A549 treated with ZK216348 at 1 μM for 4 hours (cell line): Measurements from ENCODE around the gene TLR9. TPM values are rescaled to one million over a fixed set of nuclear protein-coding genes. Genes with fewer than 3 reads are reported as not detected.

ENCODE experiments used
- total RNA-seq: library from RNA; stranded (reverse); fragments of 200-300 nt; extraction: Qiagen RNA extraction; gene quantifications from 5 replicates; pipeline ENCODE4 v1.2.3, GENCODE V29; 2022; ENCODE audit warnings: low read depth

TLR9 gene, protein sequence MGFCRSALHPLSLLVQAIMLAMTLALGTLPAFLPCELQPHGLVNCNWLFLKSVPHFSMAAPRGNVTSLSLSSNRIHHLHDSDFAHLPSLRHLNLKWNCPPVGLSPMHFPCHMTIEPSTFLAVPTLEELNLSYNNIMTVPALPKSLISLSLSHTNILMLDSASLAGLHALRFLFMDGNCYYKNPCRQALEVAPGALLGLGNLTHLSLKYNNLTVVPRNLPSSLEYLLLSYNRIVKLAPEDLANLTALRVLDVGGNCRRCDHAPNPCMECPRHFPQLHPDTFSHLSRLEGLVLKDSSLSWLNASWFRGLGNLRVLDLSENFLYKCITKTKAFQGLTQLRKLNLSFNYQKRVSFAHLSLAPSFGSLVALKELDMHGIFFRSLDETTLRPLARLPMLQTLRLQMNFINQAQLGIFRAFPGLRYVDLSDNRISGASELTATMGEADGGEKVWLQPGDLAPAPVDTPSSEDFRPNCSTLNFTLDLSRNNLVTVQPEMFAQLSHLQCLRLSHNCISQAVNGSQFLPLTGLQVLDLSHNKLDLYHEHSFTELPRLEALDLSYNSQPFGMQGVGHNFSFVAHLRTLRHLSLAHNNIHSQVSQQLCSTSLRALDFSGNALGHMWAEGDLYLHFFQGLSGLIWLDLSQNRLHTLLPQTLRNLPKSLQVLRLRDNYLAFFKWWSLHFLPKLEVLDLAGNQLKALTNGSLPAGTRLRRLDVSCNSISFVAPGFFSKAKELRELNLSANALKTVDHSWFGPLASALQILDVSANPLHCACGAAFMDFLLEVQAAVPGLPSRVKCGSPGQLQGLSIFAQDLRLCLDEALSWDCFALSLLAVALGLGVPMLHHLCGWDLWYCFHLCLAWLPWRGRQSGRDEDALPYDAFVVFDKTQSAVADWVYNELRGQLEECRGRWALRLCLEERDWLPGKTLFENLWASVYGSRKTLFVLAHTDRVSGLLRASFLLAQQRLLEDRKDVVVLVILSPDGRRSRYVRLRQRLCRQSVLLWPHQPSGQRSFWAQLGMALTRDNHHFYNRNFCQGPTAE
- 0.18 TPM in 1 of 5 replicates, not detected in the others for total RNA-seq

DNA sequence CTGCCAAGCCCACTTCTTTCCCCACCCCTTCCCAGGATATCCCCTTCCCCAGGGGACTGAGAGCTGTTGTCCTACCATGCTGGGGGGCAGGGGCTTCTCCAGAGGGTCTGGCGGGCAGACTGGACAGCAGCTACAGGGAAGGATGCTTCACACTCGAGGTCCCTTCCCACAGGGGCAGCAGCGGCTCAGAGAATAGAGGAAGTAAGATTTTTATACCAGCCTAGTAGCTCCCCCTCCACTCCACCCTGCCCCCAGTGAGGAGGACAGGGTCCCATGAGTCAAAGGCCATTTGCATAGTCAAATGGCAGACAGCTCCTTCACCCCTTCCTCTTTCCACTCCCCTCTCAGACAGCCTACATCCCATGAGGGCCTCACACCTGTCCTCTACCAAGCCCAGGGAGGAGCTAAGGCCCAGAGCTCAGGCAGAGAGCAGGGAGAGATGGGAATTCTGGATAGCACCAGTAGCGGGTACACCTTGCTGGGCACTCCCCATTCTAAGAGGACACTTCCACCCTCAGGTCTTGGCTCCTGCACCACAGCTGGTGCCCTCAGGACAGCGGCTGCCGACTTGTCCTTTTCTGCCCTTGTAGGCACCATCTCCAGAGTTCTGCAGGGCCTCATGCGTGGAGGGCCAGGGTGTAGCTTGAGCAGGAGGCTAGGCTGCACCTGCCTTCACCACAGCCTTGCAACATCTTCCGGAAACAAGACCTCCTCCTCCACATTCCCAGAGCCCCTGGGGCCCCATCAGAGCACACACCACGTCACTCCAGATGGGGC, at the start of gene TLR9:
TLR9 (minus strand) TSS at position 194 of the 777 bp plus-strand sequence; CDS start at position 78, 116 bp downstream.

DNA sequence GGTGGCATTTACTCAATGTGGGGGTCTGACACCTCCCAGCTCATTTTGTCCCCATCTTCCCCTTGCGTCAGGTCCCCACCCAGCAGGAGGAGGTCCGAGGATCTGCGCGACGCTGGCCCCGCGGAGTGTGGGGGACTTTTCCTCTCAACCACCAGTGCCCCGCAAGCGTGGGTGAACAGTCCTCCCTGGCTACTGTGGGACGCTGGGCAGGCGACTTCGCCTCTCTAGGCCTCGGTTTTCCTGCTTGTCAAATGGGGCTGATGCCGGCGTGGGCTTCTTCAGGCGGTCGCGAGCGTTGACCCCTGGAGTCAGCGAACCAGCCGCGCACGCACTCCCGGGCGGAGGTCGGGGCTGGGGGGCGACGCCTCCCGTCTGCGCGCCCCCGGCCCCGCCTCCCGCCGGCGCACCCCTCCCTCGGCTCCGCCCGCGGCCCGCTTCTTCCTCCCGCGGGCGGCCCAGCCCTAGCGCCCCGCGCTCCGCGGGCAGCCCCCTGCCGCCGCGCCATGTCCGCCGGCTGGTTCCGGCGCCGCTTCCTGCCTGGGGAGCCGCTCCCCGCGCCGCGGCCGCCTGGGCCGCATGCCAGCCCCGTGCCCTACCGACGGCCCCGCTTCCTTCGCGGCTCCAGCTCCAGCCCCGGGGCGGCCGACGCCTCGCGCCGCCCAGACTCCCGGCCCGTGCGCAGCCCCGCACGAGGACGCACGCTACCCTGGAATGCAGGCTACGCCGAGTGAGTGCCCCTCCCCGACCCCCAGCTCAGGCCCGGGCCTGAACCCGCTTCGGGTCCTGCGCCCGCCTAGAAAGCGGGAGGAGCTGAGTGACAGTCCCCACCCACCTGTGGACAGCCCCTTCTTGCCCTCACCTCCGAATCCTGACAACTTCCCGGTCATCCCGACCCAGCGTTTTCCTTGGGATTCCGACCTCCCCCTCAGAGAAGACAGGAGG, 20.1 kb upstream of the TLR9 start, which contains the start of gene PPM1M:
PPM1M (plus strand) TSS at position 438 of the 942 bp plus-strand sequence; CDS start at position 504, 66 bp downstream.

DNA sequence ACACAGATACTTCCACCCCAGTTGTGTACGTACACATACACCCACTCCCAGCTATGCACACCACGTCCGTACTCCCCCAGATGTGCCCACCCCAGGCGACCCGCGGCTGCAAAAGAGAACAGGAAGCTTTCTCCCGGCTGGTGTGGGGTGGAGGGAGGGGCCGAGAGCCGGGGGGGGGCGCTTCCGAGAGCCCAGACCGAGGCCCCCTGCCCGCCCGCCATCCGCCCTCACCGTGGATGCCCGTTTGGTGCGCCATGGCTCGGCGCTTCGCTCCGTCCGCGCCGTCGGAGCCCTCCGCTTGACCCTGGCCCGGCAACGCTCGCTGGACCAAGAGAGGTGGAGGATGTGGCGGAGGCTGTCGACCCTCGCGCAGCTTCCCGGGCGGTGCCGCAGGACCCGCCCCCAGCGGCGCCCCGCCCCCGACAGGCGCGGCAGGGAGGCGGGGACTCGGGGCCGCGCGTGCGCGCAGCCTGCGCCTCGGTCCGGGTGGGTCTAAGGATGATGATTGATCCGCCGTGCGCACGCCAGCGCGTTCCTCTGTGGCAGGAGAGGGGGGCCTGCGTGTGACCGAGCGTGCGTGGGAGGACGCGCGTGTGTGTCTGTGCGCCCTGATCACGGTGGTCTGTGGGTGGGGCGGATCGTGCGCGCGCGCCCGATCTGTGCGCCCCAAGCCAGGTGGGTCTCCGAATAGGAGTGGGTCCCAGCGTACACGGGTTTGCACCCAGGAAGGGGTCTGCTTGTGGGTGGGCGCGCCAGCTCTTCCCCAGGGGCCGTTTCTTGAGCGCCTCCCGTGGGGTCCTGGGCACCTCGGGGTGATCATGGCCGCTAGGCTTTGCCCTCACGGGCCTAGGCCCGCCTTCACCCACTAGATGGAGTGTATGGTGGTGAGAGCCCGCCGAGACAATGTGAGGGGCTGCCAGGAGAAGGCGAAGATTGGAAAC, 13.6 kb upstream of the TLR9 start, which contains the start of gene TWF2:
TWF2 (minus strand) TSS at position 398 of the 941 bp plus-strand sequence; CDS start at position 256, 142 bp downstream.

DNA sequence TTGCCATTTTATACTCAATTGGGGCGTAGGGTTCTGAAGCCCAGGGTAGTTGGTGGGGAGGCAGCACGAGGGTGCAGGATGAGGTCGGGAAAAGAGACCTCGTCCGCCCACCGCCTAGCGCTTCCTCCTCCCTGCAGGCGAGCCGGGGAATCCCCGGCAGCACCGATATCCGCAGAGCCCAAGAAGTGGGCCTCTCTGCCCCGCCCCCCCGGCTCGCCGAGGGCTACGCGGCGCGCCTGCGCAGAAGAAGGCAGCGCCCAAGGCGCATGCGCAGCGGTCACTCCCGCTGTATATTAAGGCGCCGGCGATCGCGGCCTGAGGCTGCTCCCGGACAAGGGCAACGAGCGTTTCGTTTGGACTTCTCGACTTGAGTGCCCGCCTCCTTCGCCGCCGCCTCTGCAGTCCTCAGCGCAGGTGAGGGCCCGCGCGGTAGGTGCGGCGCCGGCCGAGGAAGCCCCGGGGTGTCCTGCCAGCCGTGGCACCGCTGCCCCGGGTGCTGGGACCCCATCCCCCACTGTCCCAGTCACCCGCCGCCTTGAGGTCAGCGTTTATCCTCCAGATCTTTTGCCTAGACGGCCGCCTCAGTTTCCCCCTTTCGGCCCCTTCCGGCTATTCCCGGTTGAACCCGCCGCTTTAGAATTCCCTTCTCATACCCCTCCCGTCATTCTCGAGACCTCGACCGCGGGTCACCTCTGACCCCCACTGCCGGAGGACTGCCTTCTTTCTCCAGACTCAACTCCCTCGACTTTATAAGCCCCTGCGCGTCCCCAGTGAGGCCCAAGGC, 27.4 kb downstream of the TLR9 start, which contains the start of gene ALAS1:
ALAS1 (plus strand) TSS at position 319 of the 784 bp plus-strand sequence. CDS start 1,082 bp downstream, outside the sequence.

Other genes with a start within 250 kb of the TLR9 start
- gene ACY1, start 242.1 kb downstream of the TLR9 start, total RNA-seq: 15.4 to 26.7 TPM (median 23.0 TPM) in 5 replicates
- gene RPL29, start 229.8 kb downstream of the TLR9 start, total RNA-seq: 1,239 to 1,467 TPM (median 1,300 TPM) in 5 replicates
- gene DUSP7, start 169.1 kb downstream of the TLR9 start, total RNA-seq: 16.2 to 20.6 TPM (median 18.4 TPM) in 5 replicates
- 12.2 to 19.5 TPM (median 19.2 TPM) in 5 replicates for gene POC1A, start 71.2 kb downstream of the TLR9 start, total RNA-seq
- 38.4 to 51.7 TPM (median 49.5 TPM) in 5 replicates for gene ALAS1, start 27.5 kb downstream of the TLR9 start, total RNA-seq
- 51.7 to 79.8 TPM (median 69.4 TPM) in 5 replicates for gene TWF2, start 13.5 kb upstream of the TLR9 start, total RNA-seq
- 3.5 to 5.8 TPM (median 5.1 TPM) in 5 replicates for gene PPM1M, start 20.1 kb upstream of the TLR9 start, total RNA-seq
- gene WDR82, start 53.0 kb upstream of the TLR9 start, total RNA-seq: 45.4 to 57.8 TPM (median 50.5 TPM) in 5 replicates
- gene GLYCTK, start 62.2 kb upstream of the TLR9 start, total RNA-seq: 1.5 to 4.6 TPM (median 3.8 TPM) in 5 replicates
- gene DNAH1, start 90.7 kb upstream of the TLR9 start, total RNA-seq: 0.72 to 1.6 TPM (median 0.89 TPM) in 5 replicates
- 25.6 to 40.0 TPM (median 38.8 TPM) in 5 replicates for gene BAP1, start 184.4 kb upstream of the TLR9 start, total RNA-seq
- 2.1 to 4.5 TPM (median 2.7 TPM) in 5 replicates for gene PHF7, start 185.0 kb upstream of the TLR9 start, total RNA-seq
- 0.07 to 0.15 TPM (median 0.12 TPM) in 5 replicates for gene SEMA3G, start 219.5 kb upstream of the TLR9 start, total RNA-seq
- 0.87 to 2.3 TPM (median 1.2 TPM) in 5 replicates for gene TNNC1, start 228.4 kb upstream of the TLR9 start, total RNA-seq
- gene NISCH, start 230.0 kb upstream of the TLR9 start, total RNA-seq: 10.9 to 17.3 TPM (median 14.4 TPM) in 5 replicates